ENCODE data around the gene LGALS9.
"Not testable (repeated sequence)": the region's sequence is repeated elsewhere in the genome, so short reads cannot be mapped to it uniquely, and the experiment has no call there.

The LGALS9 gene

DNA sequence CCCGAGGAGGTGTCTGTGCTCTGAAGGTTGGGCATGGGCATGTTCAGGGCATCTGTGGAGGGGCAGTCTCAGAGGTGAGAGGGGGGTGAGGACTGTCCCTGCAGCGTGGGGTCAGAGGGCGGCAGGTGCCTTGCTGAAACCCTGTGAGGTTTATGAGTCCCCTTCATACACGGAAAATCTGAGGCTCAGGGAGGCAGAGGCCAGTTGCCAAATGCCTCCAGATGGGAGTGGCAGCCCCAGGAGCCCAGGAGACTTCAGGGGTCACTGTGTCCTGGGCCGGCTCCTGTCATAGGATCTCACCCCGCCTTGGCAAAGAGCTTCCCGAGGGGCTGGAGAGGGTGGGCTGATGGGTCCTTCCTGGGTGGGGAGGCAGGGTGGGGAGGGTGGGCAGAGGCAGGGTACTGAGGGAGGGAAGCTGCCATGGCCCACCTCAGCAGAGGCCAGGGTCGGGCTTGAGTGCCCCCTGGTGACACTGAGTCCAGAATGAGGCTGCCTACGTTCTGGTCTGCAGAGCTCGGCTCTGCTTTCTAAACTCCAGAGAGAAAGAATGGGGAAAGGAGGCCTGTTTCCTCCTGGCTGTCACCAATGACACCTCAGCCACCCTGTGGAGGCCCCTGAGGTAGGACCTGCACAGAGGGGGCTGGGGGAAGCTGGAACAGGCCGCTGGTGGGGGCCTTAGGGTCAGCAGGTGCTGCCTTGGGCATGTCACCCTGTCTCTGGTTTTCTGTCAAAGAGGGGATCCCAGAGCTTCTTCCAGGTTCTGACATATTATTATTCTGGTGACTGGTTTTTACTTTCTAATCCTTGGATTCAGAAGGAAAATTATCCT is 1.1 kb downstream of the LGALS9 start:
- no peak for DNase-seq

GRCh38 chr17:27632766-27633165 is 1.8 kb downstream of the LGALS9 start:
- DNase-seq = not testable (repeated sequence)

- DNase-seq = no peak
Observed at GRCh38 chr17:27633312-27634025, 2.5 kb downstream of the LGALS9 start.

DNA sequence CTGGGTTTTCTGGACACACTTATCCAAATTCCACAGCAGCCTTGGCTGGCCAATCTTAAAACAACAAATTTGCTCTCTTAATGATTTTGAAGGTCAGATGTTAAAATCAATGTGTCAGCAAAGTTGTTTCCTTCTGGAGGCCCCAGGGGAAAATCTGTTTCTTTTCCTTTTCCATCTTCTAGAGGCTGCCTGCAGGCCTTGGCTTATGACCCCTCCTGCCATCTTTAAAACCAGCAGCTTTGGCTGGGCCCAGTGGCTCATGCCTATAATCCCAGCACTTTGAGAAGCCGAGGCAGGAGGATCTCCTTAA is 3.0 kb downstream of the LGALS9 start:
- no peak for DNase-seq

DNA sequence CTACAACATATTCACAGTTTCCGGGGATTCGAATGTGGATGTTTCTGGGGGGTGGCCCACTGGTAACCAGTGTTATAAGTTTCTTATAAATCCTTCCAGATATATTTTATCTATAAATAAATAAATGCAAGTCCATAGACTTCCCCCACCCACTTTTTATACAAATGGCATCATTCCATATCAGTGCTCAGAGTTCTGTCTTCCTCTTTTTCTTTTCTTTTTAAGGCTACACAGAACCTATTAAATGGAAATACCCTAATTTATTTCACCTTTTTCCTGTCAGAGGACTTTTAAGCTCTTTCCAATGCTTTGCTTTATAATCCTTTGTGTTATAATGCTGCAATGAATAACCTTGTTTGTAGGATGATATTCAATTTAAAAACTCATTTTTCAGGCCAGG is 3.8 kb downstream of the LGALS9 start:
- no peak for DNase-seq

DNA sequence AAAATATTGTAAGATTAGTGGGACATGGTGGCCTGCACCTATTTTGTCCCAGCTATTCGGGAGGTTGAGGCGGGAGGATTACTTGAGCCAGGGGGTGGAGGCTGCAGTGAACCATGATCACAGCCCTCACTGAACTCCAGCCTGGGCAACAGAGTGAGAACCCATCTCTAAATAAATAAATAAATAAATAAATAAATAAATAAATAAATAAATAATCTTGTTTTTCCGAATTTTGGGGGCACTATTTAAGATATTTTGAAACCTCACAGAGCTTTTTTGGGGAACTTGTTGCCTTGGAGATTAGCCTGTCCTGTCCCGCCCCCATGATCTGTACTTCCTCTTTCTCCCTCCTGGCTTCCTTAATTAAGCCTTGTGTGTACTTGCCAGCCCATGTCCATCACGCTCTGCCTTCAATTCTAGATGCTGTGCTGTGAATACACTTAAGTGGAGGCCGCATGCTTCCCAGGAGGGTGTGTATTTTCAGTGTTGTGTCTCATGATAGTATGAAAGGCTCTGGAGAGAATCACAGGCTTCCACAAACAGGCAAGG is 4.4 kb downstream of the LGALS9 start:
- DNase-seq = no peak

DNA sequence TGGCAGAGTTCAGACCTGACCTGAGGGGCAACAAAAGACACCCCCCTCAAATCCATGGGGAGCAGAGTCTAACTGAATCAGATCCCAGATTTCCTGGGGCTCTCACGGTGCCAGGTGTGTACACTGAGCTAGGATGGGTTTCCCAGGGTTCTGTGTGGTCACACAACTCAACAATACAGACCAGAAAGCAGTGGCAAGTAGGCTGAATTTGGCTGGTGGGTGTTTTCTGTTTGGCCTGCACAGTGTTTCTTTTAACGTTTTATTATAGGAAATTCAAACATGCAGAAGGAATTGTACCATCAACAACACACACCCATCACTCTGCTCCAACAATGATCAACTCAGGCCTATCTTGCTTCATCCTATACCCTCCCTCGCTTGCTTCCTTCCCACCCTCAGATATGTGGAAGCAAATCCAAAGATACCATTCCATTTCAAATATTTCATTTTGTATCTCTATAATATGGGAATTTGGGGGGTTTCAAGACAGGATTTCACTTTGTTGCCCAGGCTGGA is 5.1 kb downstream of the LGALS9 start:
- DNase-seq = not testable (repeated sequence)

DNA sequence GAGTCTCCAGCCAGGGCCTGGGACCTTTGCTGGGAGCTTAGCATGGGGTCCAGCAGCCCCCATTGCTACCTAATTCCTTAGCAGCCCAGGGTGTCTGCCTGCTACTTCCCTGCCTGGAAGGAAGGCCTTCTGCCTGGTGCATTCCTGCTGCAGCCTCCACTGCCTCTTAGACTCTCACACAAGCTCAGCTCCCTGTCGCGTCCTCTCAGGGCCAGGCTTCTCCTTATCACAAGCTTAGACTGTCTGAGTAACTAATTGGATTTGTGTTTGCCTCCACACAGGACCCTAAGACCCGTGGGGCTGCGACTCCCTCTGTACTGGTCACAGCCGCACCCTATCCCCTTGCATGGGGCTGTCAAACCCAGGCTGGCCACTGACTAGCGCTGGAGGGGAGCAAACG is 6.8 kb downstream of the LGALS9 start:
- not testable (repeated sequence) for DNase-seq

GRCh38 chr17:27638415-27638914 is 7.5 kb downstream of the LGALS9 start:
- DNase-seq = not testable (repeated sequence)

GRCh38 chr17:27640790-27641189 is 9.8 kb downstream of the LGALS9 start:
- DNase-seq = no peak

- DNase-seq = peak in 1 of 2 experiments; percentile 26
Observed at GRCh38 chr17:27644586-27644985, 13.6 kb downstream of the LGALS9 start.

DNA sequence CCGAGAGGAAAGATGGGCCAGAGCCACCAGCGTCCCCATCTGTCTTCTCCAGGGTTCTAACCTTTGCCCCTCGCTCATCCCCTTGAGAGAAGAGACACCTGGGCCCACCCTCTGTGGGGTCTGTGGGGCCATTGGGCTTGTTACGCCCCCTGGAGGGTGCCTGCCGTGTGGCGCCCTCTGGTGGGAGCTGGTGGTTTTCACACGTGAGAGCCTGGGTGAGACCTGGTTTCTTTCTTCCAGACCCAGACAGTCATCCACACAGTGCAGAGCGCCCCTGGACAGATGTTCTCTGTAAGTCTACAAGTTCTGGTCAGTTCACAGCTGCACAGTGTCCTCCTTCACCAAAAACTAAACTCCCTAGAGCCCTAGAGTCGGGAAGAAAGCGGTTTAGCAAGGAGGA is 14.6 kb downstream of the LGALS9 start:
- DNase-seq = not testable (repeated sequence)

- DNase-seq = no peak
Observed at GRCh38 chr17:27646232-27646631, 15.2 kb downstream of the LGALS9 start.

GRCh38 chr17:27647765-27648164 is 16.8 kb downstream of the LGALS9 start:
- DNase-seq = no peak

GRCh38 chr17:27649111-27649571 is 18.2 kb downstream of the LGALS9 start:
- DNase-seq = not testable (repeated sequence)

GRCh38 chr17:27649929-27650328 is 18.9 kb downstream of the LGALS9 start:
- no peak for DNase-seq

DNA sequence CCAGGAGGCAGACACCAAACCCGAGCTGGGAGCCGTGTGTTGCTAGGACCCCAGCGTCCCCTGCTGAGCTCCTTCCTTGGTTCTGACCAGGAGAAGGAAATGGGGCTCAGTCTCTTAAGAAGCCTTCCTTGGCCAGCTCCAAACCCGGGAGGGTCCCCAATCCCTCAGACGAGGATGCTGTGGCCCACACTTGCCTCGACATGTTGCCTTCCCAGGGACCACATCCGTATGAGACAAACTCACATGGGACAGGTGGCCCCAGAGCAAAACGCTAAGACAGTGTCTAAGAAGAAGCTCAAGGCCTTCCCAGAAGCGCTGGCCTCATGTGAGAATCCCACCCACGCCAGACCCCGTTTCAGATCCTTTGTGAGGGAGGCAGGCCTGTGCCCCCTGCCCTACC is 19.8 kb downstream of the LGALS9 start:
- no peak for DNase-seq

- DNase-seq = peak; percentile 72 to 89
Observed at GRCh38 chr17:27651411-27652345, 20.7 kb downstream of the LGALS9 start.

DNA sequence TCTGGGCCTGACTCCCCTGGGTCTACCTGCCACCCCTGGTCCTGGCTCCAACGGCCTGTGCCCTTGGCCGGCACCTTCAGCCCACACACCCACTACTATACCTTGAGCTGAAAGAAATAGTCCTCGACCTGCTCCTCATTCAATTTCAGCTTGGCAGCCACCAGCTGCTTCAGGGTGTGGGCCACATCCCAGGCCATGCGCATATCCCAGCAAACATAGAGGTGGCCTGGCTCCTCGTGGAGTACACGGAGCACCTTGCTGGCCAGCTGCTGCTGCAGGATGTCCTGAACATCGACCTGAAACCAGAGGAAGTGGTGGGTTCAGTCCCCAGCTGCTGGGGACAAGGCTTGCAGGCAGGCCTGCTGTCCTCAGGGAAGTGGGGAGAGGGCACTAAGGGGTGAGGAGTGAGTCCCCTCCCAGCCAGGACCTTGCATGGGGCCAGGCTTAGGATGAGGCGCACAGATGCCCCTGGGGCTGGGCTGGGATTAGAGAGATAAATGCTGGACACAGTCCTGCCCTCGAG is 22.5 kb downstream of the LGALS9 start:
- DNase-seq = not testable (repeated sequence)

DNA sequence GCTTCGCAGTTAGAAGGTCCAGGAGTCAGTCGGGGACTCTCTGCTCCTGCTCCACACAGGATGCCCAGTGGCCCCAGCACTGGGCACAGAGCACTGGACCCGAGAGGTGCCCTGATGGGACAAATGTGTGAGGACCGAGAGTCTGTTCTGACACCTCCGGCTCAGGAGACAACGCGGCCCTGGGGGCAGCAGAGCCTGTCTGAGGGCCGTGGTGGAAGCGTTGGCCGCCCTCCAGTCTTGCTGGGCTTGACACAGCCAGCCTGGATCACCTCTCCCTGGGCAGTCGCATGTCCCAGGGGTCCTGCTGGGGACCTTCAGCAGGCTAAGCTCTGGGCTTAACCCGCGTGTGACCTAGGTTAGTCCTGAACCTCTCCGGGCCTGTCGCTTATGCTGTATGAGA is 23.1 kb downstream of the LGALS9 start:
- DNase-seq = no peak

- DNase-seq = peak; percentile 72 to 93
Observed at GRCh38 chr17:27654654-27655524, 23.9 kb downstream of the LGALS9 start.
